Measurements from ENCODE around the gene CLNK.
"Not testable (repeated sequence)": the region's sequence is repeated elsewhere in the genome, so short reads cannot be mapped to it uniquely, and the experiment has no call there.

CLNK gene

DNA sequence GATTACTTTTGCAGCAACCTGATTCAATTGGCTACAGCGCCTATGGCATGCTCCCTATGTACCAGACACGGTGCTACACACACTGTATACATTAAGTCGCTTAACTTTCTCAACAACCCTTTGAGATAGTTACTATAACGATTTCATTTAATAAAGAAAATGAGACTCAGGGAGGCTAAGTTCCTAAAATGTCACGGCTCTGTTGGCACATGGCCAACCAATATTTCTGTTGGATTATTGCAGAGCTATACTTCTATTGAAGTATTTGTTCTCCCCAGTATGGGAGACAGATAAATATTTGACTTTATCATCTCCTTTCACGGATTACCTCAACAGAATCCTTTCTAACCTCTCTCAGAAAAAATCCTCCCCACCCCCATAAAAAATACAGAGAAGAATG lies 25.3 kb downstream of the CLNK start:
- no peak for DNase-seq

DNA sequence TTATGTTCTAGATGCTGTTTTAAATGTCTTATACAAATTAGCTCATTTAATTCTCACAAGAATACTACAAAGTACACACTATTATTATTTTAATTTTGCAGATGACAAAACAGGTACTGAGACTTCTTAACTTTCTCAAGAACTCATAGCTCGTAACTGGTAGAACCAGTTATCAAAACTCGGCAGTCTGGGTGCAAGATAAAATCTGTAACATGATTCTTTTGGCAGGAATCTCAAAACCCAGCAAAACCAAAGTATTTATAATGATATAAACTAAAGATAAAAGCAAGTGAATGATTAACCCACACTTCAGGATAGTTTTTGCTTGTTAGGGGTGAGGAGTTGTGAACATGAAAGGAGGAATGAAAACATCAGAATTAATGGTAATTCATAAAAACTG lies 27.6 kb downstream of the CLNK start:
- DNase-seq: no peak

DNA sequence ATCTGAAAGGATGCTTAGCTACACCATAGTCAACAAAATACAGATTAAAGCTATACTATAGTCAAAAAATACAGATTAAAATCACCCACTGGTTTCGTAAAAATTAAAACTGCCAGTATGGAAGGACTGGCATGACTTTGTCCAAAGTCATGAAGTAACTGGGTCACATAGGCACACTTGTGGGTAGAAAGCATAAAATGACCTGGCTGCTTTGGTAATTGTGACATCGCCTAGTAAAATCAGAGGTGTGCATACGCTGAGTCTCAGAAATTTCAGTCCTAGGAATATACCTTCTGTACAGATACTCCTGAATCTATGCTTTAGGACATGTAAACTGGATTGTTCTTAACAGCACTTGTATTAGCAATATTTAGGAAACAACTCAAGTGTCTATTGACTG lies 28.1 kb downstream of the CLNK start:
- DNase-seq: no peak

DNA sequence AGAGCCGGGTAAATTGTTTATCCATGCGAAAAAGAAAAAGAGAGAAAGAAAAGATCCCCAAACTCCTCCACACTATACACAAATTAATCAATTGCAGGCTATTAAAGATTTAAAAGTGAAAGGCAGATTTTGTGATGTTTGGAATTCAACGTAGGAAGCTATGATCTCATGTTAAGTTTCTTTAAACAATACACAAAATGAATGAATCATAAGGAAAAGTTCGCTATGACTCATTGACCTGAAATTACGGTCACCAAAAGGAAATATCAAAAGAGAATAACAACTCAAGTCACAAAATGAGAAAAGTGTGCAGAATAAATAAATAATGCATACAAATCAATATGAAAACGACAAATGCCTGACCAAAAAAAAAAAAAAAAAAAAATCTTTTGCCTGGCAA lies 28.6 kb downstream of the CLNK start:
- DNase-seq: no peak

DNA sequence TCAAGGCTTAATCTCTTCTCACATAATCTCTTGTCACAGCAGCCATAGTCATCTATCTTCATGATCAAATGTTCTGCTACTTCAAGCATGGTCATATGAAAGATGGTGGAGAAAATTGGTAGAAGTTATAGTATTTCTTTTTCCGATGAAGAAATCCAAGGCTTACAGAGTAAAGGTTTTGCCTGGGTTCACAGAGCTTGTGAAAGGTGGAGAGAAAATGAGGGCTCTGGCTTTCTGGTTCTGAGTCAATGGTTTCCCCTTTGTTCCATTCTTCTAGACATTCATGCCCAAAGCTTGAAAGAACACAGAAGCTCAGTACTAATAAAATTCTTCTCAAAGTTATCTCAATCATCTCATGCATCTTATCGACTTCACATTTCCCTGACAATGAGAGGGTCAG lies 36.1 kb downstream of the CLNK start:
- DNase-seq: no peak

DNA sequence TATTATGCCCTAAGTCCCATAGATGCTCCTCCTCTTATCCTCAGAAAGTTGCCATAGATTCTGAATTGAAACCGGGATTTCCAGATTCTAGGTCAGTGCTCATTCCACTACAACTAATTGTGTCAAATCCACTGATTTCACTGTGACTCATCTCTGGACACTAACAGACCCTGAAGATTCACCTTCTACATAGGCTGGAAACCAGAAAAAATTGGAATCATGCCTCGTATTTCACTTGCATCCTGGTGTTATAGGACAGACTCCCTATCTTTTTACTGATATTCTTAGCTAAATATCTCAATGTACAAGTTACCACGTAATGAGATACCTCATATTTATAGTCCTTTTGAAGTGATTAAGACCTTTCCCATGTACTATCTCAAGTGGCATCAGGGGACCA lies 36.7 kb downstream of the CLNK start:
- no peak for DNase-seq

DNA sequence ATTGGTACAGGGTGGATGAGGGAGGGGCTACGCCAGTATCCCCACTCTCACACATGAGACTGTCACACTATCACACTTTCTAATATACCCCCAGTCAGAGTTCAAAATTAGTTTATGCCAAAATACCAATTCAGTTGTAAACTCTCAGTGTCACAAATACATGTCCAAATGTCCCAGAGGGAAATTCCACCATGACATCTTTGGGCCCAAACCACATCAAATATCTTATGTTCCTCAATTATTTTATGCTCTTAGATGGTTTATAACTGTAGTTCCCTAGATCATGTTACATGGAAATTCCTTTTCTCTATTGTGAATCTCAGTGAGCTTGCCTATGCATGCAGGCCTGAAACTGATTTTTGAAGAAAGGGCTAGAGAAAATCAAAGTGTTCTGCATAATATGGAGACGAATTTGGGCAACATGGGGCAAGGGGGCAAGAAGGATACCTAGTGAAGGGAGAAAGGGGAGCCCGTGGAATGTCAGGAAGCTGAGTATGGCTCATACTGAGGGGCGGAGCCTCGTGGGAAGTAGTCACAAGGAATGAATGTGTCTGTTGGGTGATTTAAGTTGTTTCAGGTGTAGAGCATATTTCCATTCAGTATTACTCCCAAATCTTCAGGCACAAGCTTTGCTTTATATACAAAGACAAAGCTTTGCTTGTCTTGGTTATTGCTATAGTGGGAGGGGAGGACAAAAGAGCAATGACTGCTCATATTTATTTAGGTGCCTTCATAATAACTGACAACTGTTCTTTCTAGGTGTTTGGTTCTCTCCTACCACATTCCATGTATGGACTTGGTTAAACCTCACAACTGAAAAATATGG lies 40.8 kb downstream of the CLNK start:
- DNase-seq: no peak

DNA sequence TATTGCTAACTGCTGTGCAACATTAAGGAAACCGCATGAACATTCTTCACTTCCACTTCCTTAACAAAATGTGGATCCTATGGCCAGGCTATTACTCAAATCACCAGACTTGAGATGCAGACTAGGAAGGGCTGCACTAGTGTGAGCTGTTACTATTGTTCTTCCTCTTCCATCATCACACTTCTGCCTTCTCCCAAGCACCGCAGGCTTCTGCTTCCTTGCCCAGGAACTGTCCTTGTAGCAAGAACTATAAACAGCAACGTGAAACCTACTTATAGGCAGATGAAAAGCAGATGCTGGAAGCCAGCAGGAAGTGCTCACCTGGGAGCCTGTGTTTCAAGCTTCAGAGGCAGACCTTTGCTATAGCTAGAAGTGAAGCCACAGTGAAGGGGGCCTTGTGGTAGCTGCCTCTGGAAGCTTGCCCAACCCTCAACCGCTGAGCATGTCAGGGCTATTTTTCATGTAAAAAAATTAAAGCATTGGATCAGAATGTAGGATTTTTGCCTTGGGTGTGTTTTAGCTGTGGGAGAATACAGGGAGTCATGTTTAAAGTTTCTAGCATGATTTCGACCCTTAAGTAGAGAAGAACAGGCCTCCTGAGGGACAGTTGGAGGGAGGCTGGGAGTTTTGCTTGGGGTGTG lies 43.9 kb downstream of the CLNK start:
- peak; percentile 31 for DNase-seq

DNA sequence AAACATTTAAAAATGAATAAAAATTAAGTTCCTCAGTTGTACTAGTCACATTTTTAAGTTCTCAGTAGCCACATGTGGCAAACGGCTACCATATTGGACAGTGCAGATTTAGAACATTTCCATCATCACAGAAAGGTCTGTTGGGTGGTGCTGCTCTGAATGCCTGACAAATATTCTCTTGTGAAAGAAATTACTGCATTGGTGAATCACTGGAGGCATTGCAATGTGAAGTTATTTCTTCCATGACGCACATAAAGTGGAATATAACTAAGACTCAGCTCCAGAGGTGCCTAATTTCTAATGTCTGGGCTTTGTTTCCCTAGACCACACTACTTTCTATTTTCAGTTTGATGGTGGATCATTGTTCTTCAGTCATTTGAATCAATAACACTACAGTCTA lies 44.9 kb downstream of the CLNK start:
- DNase-seq: no peak

DNA sequence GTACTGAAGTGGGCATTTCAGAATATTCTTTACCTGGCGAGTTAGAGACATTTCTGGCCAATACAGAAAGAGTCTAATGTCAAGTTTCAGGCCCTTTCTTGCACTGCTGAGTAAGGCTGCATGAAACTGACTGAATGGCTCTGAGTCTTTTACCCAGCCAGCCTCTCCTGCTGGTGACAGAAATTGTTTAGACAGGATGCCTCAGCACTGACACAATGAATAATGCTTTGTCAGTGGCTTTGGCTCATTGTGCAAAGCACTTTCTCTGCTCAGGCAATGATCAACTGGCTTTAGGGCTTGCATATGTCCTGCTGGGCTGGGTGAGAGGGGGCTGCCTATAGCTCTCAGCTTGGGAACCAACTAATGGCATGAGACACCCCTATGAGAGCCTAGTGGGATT lies 45.5 kb downstream of the CLNK start:
- no peak for DNase-seq

DNA sequence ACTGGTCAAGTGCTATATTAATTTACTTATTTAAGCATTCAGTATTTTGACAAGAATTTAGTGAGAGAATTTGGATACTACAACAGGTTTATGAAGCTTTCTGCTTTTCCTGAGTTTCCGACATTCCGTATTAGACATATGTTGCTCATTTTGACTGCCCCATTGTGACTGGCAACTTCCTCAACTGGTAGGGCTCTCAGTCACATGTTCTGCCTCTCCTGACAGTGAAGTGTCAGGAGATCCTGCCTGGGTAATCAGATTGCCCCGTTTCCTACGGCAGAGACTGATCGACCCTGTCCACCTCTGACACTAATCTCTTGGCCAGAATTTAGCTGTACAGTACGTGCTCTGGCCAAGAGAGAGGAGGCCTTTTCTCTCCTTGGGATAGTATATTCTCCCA lies 49.5 kb downstream of the CLNK start:
- DNase-seq: no peak

DNA sequence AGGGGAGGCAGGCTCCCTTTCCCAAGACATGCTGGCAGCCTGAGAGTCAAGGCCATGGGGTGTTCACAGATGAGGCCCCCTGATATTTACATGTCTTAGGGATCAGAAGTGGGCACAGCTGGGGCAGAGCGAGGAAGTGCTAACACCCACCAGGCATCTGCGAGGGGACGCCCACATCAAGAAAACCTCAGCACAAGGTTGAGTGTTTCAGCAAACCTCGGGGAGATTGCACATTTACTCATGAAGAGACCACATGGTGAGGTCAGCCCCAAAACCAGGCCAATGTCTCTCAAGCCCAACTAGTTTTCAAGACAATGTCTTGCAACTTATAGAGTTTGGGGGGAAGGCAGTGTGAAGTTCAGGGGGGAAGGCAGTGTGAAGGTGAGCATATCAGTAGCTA lies 55.2 kb downstream of the CLNK start:
- no peak for DNase-seq

DNA sequence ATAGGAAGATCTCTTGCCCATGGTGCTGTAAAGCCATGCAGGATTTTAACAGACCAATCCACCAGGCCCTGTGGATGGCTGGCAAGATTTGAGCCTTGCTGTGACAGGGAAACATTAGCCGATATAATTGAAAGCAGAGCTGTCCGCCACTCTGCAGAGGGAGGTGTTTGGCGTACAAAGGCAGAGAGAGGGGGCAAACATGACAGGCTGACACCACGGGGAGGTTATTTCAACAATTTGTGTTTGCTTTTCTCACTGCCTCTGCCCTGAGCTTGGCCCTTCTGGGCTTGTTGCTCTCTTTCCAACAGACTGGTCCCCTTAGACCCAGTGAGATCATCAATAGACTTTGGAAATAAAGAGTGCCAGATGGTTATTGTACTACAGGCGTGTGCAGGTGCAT lies 59.4 kb downstream of the CLNK start:
- no peak for DNase-seq

DNA sequence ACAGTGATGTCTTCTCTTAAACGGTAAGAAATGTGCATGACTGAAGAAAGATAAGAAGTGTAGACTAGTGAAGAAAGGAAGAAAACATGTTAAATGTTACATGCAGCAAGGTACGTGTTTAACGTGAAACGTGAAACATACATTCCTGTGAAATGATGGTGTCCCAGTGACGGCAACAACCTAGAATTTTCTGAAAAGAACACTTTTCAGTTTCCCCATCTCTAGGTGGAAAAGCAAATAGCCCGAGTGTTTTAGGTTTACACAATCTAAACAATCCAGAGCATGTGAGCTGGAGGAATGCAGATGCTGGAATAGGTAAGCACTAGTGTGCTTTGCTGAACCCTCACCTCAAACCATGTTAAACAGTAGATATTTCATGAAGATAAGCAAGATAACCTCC lies 60.7 kb downstream of the CLNK start:
- DNase-seq: no peak

DNA sequence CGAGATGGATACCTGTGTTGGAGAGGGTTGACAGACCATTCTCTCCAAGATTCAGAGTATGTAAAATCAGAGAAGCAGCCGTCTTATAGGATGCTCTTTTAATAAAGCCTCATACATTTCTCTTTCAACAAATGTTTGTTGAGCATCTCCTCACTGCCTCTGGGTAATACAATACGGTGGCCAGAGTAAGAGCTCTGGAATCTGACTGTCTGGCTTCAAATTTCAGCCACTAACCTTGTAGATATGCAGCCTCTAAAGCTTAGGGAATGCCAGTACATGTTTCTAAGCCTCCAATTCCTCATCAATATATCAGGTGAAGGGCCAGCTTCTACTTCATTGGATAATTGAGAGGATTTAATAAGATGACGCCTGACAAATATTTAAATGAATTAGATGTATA lies 61.3 kb downstream of the CLNK start:
- DNase-seq: no peak

DNA sequence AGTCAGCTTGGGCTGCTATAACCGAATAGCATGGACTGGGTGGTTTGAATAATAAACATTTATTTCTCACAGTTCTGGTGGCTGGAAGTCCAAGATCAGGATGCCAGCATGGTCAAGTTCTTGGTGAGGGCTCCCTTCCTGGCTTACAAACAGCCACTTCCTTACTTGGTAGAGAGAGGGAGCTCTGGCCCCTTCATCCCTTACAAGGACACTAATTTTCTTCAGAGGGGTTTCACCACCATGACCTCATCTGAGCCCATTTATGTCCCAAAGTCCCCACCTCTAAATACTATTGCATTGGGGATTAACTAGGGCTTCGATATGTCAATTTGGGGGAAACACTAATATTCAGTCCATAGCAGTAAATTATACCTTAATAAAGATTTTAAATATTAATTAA lies 61.8 kb downstream of the CLNK start:
- no peak for DNase-seq

DNA sequence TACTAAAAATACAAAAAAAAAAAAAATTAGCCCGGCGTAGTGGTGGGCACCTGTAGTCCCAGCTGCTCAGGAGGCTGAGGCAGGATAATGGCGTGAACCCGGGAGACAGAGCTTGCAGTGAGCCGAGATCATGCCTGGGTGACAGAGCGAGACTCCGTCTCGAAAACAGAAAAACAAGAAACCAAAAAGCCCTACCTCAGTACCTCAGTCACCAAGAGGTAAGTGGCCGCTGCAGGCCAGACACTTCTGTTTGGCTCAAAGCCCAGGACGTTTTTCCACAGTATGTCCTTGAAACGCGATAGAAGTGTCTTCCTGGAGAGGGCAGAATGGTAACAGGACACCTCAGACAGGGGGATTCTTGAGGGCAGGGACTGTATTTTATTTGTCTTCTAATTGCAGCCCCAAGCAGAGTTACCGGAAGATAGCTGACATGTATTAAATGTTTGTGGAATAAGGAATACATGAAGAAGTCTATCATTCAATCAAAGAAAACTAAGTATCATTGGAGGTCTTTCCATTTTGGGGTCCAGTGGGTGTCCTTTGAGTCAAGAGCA lies 63.6 kb downstream of the CLNK start:
- DNase-seq: no peak

DNA sequence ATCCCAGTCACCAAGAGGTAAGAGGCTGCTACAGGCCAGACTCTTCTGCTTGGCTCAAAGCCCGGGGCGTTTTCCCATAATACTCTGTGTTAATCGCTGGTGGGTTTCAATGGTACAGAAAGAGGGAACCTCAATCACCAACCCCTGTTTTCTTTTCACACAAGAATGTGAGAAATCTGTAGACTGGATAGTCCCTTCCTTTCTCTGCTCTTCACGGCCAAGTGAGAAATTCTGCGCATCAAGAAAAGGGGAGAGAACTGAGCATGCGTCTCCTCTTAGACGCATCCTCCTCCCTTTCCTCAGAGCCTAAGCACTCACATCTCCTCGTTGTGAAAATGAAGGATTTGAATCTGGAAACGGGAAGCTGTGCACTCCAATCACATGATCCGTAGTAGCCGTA lies 64.7 kb downstream of the CLNK start:
- DNase-seq: no peak

DNA sequence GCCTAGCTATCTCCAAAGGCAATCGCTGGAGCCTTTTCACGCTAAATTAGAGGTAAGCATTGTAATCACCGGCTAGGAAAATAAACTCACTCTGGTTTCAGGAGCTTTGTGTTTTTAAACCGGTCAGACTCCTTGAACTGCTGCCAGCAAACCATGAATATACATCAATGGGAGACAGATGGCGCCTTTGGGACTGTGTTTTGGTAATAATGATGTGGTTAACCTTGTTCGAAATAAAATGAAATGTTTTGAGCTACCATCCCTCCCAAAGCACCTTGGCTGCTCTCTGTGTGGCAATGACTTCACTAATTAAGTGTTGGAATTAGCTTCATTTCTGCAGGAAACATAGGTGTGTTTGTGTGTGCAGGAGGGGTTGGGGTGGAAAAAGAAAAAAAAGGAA lies 65.3 kb downstream of the CLNK start:
- no peak for DNase-seq

DNA sequence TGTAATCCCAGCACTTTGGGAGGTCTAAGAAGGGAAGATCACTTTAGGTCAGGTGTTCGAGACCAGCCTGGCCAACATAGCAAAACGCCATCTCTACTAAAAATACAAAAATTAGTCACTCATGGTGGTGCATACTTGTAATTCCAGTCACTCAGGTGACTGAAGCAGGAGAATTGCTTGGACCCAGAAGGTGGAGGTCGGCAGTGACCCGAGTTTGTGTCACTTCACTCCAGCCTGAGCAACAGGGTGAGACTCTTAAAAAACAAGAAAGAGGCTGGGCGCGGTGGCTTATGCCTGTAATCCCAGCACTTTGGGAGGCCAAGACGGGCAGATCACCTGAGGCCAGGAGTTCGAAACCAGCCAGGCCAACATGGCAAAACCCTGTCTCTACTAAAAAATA lies 69.6 kb downstream of the CLNK start:
- DNase-seq: not testable (repeated sequence)

DNA sequence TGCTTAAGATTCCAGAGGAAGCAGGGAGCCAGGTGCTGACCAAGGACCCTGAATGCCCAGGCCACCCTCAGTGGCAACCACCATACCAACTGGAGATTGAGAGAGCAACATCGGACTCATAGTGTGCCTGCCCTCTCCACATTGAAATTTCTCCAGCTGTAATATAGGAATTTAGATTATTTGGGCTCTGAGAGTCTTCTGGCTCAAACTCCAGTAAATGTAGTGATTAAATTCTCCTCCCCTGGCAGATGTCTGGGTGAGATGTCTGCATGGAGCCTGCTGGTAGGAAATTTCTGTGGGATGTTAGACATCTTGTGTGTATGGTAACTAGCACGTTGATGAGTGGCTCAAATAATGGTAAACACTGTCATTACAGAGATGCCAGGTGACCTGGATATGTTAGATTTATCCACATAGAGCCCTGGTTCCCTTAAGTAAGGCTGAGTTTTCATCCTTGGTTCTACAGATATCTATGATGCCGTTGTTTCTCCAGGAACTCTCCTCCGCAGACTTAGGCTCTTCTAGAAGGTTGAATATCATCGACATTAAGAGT lies 70.6 kb downstream of the CLNK start:
- no peak for DNase-seq

DNA sequence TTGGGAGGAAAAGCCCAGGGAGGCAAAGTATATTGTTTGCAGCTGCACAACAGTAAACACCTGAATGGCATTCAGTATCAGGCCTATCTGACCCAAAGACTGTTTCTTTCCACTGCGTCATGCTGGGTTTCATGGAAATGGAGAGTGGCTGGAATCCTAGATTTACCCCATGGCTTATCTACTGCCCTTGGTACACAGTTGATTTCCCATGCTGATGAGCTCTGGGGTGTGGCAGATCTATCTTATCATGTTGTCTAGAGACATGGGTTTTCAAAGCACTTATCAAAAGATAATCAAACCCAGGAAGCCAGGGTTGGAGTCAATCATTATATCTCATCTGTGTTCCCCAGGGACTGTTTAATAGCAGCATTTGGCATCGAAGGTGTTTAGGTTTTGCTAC lies 72.1 kb downstream of the CLNK start:
- no peak for DNase-seq

DNA sequence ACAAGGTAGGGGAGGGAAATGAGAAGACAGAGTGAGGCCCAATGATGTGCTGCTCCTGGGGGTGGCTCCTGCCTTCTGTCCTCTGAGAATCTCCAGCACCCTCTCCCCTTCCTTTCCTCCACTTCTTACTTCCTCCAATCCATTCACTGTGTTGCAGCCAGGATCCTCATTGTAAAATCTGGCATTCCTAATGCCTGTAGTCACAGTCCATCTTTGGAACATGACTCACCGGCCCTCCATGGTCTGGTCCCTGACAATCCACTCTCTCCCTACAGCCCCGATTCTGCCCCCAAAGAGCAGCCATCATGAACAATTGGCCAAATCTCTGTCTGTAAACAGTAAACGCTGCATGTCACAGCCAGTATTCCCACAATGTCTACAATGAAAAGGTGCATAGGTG lies 72.9 kb downstream of the CLNK start:
- no peak for DNase-seq

DNA sequence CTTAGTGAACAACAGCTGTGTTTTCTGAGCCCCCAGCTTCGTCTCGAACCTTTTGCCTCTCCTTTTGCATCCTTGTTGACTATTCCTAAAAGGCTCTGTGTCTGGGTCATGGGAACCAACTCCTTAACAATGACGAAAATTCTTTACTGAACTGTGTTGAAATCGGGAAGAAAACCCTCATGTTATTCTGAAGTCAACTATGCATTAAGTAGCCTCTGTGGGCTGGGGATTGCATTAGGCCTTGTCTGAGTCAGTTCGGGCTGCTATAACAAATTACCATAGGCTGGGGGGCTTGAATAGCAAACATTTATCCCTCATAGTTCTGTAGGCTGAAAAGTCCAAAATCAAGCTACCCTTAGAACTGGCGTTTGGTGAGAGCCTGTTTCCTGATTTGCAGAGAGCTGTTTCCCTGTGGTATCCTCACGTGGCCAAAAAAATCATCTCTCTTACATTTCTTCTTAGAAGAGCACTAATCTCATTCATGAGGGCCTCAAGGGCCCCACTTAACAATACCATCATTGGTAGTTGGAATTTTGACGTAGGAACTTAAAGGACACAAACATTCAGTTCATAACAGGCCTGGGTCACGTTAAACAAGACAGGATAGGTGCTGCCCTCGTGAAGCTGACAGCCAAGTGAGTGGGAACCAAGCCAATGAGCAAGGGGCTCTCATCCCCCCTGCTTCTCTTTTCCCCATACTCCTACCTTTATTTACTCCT lies 75.9 kb downstream of the CLNK start:
- DNase-seq: no peak

Measured in femur (tissue), 1 donor.